ENCODE results near the gene CAMTA1.
A peak's percentile ranks its signal among the peaks of the same experiment; 100 is the strongest.

GRCh38 chr1:7516341-7516740 is 731.1 kb downstream of the CAMTA1 start:
- TF ChIP-seq EZH2 (IDR thresholded peaks at IDR 0.05; ENCODE audit: borderline replicate concordance) = no peak
- TF ChIP-seq CTCF (IDR thresholded peaks at IDR 0.05; ENCODE audit: poor library complexity) = peak; percentile 25

Measured in hepatocyte (in vitro differentiated cells).